HepG2 (cell line): Measurements from ENCODE around the gene SLC35A1. TPM values are rescaled to one million over a fixed set of nuclear protein-coding genes. Genes with fewer than 3 reads are reported as not detected.

Experiments used
- ATAC-seq: fragments of 200-7000 bp; cut with Tn5 transposase; 3 replicates; pipeline ENCODE4 v1.9.1; 2020; ENCODE audit warnings: mild to moderate bottlenecking, moderate library complexity
- BruUV-seq: library from RNA; stranded (reverse); fragments of 400-500 nt; replicated peaks from 2 replicates; lab custom pipeline; 2021; lab: Mats Ljungman, UMichigan
- CTCF ChIA-PET: fragments of 300-600 bp; formaldehyde crosslinking; extraction: SDS; loops from one replicate; lab custom pipeline; 2021; ENCODE audit warnings: low total read pairs, inconsistent platforms, low intra/inter-chr PET ratio; lab: Yijun Ruan, JAX
- POLR2A ChIA-PET: fragments of 350-600 bp; sonication (Branson Sonifier 250); formaldehyde crosslinking; loops from one replicate; lab custom pipeline; 2020; ENCODE audit warnings: antibody characterized with exemption, inconsistent platforms; lab: Yijun Ruan, JAX
- DNase-seq: peaks from one replicate; pipeline ENCODE4 v3.0.0-alpha.2; 2015; ENCODE audit warnings: low spot score
- FAIRE-seq: peaks from 3 replicates; lab custom pipeline; 2011; peaks lifted over from hg19 to GRCh38; lab: Jason Lieb, UNC
- H2AFZ ChIP-seq: one replicate; pipeline ENCODE4 v1.6.1; 2011; ENCODE audit warnings: low read length, inconsistent platforms
- H3K27ac ChIP-seq: fragments of 300-600 bp; 3 replicates; pipeline ENCODE4 v1.8.0; 2011; ENCODE audit warnings: mixed run types, mild to moderate bottlenecking, mixed read lengths, low read length, inconsistent platforms; ENCODE audit not compliant: insufficient read depth; ENCODE audit errors: extremely low read length
- H3K27me3 ChIP-seq, 2 experiments: fragments of 200-600 bp in 1 of 2; 2 replicates in 1 of 2; 3 replicates in 1 of 2; pipeline versions ENCODE4 v1.6.0 to v1.8.0; 2011; ENCODE audit warnings: low read length in 2 of 2, mild to moderate bottlenecking in 2 of 2, moderate library complexity in 2 of 2, inconsistent platforms in 1 of 2; ENCODE audit not compliant: insufficient read depth in 2 of 2, control insufficient read depth in 1 of 2
- H3K36me3 ChIP-seq, 2 experiments: fragments of 200-600 bp in 1 of 2; replicated peaks in 1 of 2; 2 replicates in 1 of 2; 3 replicates in 1 of 2; pipeline versions ENCODE4 v1.5.1 to v1.8.0; 2011; ENCODE audit warnings: low read length in 2 of 2, inconsistent platforms in 1 of 2; ENCODE audit not compliant: insufficient read depth in 2 of 2, control insufficient read depth in 1 of 2
- H3K4me1 ChIP-seq: 2 replicates; pipeline ENCODE4 v1.5.1; 2012; ENCODE audit warnings: low read length, inconsistent platforms; ENCODE audit not compliant: insufficient read depth
- H3K4me2 ChIP-seq: 2 replicates; pipeline ENCODE4 v1.6.0; 2011; ENCODE audit warnings: low read depth, low read length, inconsistent platforms
- H3K4me3 ChIP-seq, 3 experiments: fragments of 200-600 bp in 1 of 3; sonication (generic), shearing (Covaris generic) in 1 of 3; replicated peaks in 1 of 3; 2 replicates each; pipeline ENCODE4 v1.5.1; 2011 to 2016; ENCODE audit warnings: low read length in 3 of 3, inconsistent platforms in 2 of 3, low read depth in 2 of 3, mild to moderate bottlenecking in 2 of 3, control low read depth in 1 of 3, mixed read lengths in 1 of 3; ENCODE audit not compliant: insufficient read depth in 1 of 3
- H3K79me2 ChIP-seq: one replicate; pipeline ENCODE4 v1.6.1; 2011; ENCODE audit warnings: low read length, inconsistent platforms; ENCODE audit not compliant: insufficient read depth
- H3K9ac ChIP-seq: 2 replicates; pipeline ENCODE4 v1.6.0; 2011; ENCODE audit warnings: mild to moderate bottlenecking, low read depth, low read length, inconsistent platforms; ENCODE audit not compliant: insufficient read depth
- H3K9me3 ChIP-seq: 2 replicates; pipeline ENCODE4 v1.5.1; 2012; ENCODE audit warnings: mild to moderate bottlenecking, low read length
- H4K20me1 ChIP-seq: 2 replicates; pipeline ENCODE4 v1.6.0; 2011; ENCODE audit warnings: inconsistent platforms, mild to moderate bottlenecking, low read length, moderate library complexity; ENCODE audit not compliant: insufficient read depth
- CCDC6 ChIP-seq: sonication (generic); formaldehyde crosslinking; IDR thresholded peaks from 2 replicates; pipeline ENCODE4 v1.8.1; 2022; ENCODE audit warnings: mild to moderate bottlenecking, missing genetic modification reagents, moderate library complexity
- EP300 ChIP-seq, 3 experiments: sonication (generic) in 1 of 3; formaldehyde crosslinking in 1 of 3; IDR thresholded peaks; 2 replicates each; pipeline versions ENCODE4 v1.5.1 to v1.6.1; 2011 to 2020; ENCODE audit warnings: low read depth in 2 of 3, low read length in 2 of 3, borderline replicate concordance in 1 of 3, improper control_type of control experiment in 1 of 3, mild to moderate bottlenecking in 1 of 3, missing genetic modification reagents in 1 of 3, moderate library complexity in 1 of 3
- FOXJ3 ChIP-seq: sonication (generic); formaldehyde crosslinking; IDR thresholded peaks from 2 replicates; pipeline ENCODE4 v1.4.0; 2020; ENCODE audit warnings: missing genetic modification reagents, mild to moderate bottlenecking, borderline replicate concordance
- MTF1 ChIP-seq: sonication (generic); formaldehyde crosslinking; IDR thresholded peaks from 2 replicates; pipeline ENCODE4 v1.5.0; 2020; ENCODE audit warnings: missing genetic modification reagents
- SALL2 ChIP-seq: sonication (generic); formaldehyde crosslinking; IDR thresholded peaks from 2 replicates; pipeline ENCODE4 v1.8.1; 2023; ENCODE audit warnings: mild to moderate bottlenecking, missing genetic modification reagents, inconsistent platforms
- SCMH1 ChIP-seq: sonication (generic); formaldehyde crosslinking; IDR thresholded peaks from 2 replicates; pipeline ENCODE4 v1.9.0; 2021; ENCODE audit warnings: missing genetic modification reagents, mild to moderate bottlenecking, borderline replicate concordance
- SIX4 ChIP-seq: sonication (generic); formaldehyde crosslinking; IDR thresholded peaks from 2 replicates; pipeline ENCODE4 v1.4.0; 2020; ENCODE audit warnings: missing genetic modification reagents
- SKI ChIP-seq: fragments of 450-650 bp; IDR thresholded peaks from one replicate; pipeline ENCODE4 v1.6.1; 2018; ENCODE audit warnings: mild to moderate bottlenecking; ENCODE audit not compliant: partially characterized antibody
- SP2 ChIP-seq: sonication (generic); formaldehyde crosslinking; IDR thresholded peaks from 2 replicates; pipeline ENCODE4 v1.5.1; 2020; ENCODE audit warnings: mild to moderate bottlenecking, missing genetic modification reagents
- ZBTB2 ChIP-seq: sonication (generic); formaldehyde crosslinking; IDR thresholded peaks from 2 replicates; pipeline ENCODE4 v1.8.0; 2022; ENCODE audit warnings: low read depth, missing genetic modification reagents
- ZBTB44 ChIP-seq: sonication (generic); formaldehyde crosslinking; IDR thresholded peaks from 2 replicates; pipeline ENCODE4 v1.4.0; 2020; ENCODE audit warnings: missing genetic modification reagents
- ZNF205 ChIP-seq: IDR thresholded peaks from 2 replicates; pipeline ENCODE4 v1.6.1; 2018; ENCODE audit warnings: missing biosample characterization, missing genetic modification reagents
- ZNF510 ChIP-seq: sonication (generic); formaldehyde crosslinking; IDR thresholded peaks from 2 replicates; pipeline ENCODE4 v1.4.0; 2020; ENCODE audit warnings: low read depth, mild to moderate bottlenecking, missing genetic modification reagents
- ZNF639 ChIP-seq: conservative IDR thresholded peaks from 2 replicates; pipeline ENCODE4 v1.6.1; 2018; ENCODE audit warnings: missing genetic modification reagents
- ZSCAN25 ChIP-seq: sonication (generic); formaldehyde crosslinking; IDR thresholded peaks from 2 replicates; pipeline ENCODE4 v1.8.0; 2022; ENCODE audit warnings: mild to moderate bottlenecking, missing genetic modification reagents
- WGBS: methylation state at CpG from one replicate; pipeline ENCODE4 v1.1.6; 2017; ENCODE audit warnings: low lambda C conversion rate; 5-methylcytosine and 5-hydroxymethylcytosine counted together
- in situ Hi-C: cut with HindIII; loops from 2 replicates; pipeline ENCODE4 v1.10.0; 2017; ENCODE audit warnings: low pct_unique_long_range_greater_than_20kb; ENCODE audit not compliant: extremely low pct_ligation_motif_present
- intact Hi-C: fragments of 100-400 bp; cut with micrococcal nuclease; formaldehyde crosslinking; loops from one replicate; pipeline ENCODE4 v1.10.0; 2022; ENCODE audit not compliant: unreplicated experiment
- polyA plus RNA-seq, 8 experiments: library from polyadenylated mRNA; depleted of rRNA in 3 of 8; stranded (reverse) in 7 of 8; unstranded in 1 of 8; fragments of >200 nt; fragmentation: Illumina TruSeq in 4 of 8; extraction: Trizol in 4 of 8; gene quantifications; 2 replicates each; pipeline versions ENCODE4 v1.2.1 to v1.2.3, GENCODE V29; 2011 to 2016; ENCODE audit warnings: low read depth in 4 of 8, missing spikeins in 1 of 8, mixed read lengths in 1 of 8; ENCODE audit not compliant: insufficient read depth in 1 of 8
- total RNA-seq, 5 experiments: library from RNA; depleted of rRNA; stranded (reverse); fragments of >200 nt; fragmentation: Illumina TruSeq; extraction: Trizol; gene quantifications; 2 replicates each; pipeline ENCODE4 v1.2.3, GENCODE V29; 2016; ENCODE audit warnings: low read depth in 1 of 5

The SLC35A1 gene
- total and polyA plus RNA-seq, 2 of the 13 experiments (the other 11 are each of a cell fraction or from before 2014, with no cell fraction given), result 24.8 to 25.1 TPM

DNA sequence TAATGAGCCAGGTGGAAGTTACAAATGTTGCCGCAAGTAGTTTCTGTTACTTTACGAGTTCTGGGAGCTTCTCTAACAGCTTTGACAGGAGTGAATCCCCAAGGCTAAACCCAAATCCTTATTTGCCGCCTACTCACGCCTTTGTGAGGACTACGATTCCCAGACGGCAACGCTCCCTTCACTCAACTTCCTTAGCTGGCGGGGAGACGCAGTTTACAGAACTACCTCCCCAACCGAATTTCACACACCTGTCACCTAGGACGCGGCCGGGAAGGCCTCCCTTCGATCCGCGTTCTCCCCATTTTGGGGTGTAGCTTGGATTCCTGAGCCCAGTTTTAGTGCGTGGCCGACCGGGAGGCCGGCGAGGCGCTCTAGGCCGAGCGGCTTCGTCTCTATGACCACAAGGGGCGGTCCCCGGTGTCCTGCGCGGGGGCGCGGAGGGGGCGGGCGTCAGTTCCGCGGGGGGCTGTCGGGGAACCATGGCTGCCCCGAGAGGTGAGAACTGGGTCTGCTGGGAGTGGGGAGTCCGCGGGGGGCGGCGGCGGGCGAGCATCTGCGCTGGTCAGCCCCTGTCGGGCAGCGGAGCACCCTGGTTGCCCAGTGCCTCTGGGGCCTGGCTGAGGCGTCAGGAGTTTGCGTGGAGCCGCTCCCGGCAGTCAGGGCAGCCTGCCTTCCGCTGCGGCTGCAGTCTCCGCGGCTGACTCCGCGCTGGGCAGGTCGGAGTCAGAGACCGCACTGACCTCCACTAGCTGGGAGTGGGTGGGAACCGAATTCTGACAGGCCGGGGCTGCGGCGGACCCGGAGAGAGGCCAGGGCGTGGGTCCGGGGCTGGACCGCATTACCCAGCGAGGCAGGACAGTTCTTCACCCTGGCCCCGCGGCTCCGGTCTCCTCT lies at the start of gene SLC35A1 (continued):
- TF ChIP-seq ZBTB2 (CRISPR knock-in tag), result no peak
- no peak for TF ChIP-seq EP300 (IDR thresholded peaks at IDR 0.05; ENCODE audit: low read depth in 2 of 2, low read length in 2 of 2)
- no peak for TF ChIP-seq EP300 (CRISPR knock-in tag; IDR thresholded peaks at IDR 0.05; ENCODE audit: borderline replicate concordance)
- no peak for TF ChIP-seq SCMH1 (CRISPR knock-in tag)

DNA sequence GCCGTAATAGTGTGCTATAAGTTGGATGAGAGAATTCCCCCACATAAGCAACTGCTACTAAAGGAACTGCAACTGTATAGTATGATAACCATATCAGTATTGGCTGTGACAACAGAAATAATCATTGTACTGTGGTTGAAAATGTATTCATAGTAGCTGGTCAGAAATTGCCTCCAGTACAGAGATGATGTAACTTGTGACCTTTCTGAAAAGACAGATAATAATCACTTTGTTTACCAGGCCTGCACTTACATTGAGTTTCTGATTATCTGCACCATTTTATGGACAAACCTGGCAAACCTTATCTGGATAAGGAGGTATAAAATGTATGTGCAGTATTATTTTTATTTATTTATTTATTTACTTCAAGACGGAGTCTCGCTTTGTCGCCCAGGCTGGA lies 46.0 kb upstream of the SLC35A1 start:
- H4K20me1 ChIP-seq, result no peaks in the 10 kb centered on the region

More for the DNA sequence above, 46.0 kb upstream of the SLC35A1 start:
- TF ChIP-seq ZNF205 (no peak), SIX4 (CRISPR knock-in tag) (no peak), ZNF510 (CRISPR knock-in tag) (no peak), SKI (no peak), FOXJ3 (CRISPR knock-in tag) (no peak), ZBTB44 (CRISPR knock-in tag) (no peak), ZSCAN25 (CRISPR knock-in tag) (no peak), SP2 (CRISPR knock-in tag) (no peak), ZNF639 (CRISPR knock-in tag) (no peak), CCDC6 (CRISPR knock-in tag) (no peak), MTF1 (CRISPR knock-in tag) (no peak), SALL2 (CRISPR knock-in tag) (no peak)
- H3K27me3 ChIP-seq, result peaks cover 0 to 14% of the 10 kb centered on the region in 2 experiments; a peak in 2 of 5 replicates
- no peak overlapping the region for H3K4me3 ChIP-seq
- ATAC-seq (no peak), DNase-seq (no peak), FAIRE-seq (no peak)
- CTCF ChIA-PET, result no interaction called here
- in situ Hi-C loops, result no loop called here
- no peak overlapping the region for H3K4me2 ChIP-seq
- BruUV-seq, result no TSS peak
- H3K4me1 ChIP-seq, result no peaks in the 10 kb centered on the region
- no peaks in the 10 kb centered on the region for H3K9me3 ChIP-seq
- no peaks in the 10 kb centered on the region for H3K79me2 ChIP-seq
- intact Hi-C loops, result no loop called here
- no peak overlapping the region for H2AFZ ChIP-seq
- H3K9ac ChIP-seq, result no peak overlapping the region
- POLR2A ChIA-PET, result no interaction called here
- no peak overlapping the region for H3K27ac ChIP-seq
- 76% methylated on average over 4 of the region's 4 CpGs for WGBS
- H3K36me3 ChIP-seq, result no peaks in the 10 kb centered on the region
